Stimulated activated naive CD8-positive, alpha-beta T cell treated with anti-CD3 and anti-CD28 coated beads, Interleukin-15, amount 100 ng/mL, for 72 hours (primary cell): Measurements from ENCODE around the gene SLC22A17.

Source experiments
- ATAC-seq: fragments of 150-1000 bp; cut with Tn5 transposase; 2 replicates; pipeline ENCODE4 v1.10.0; 2021; ENCODE audit warnings: mild to moderate bottlenecking, moderate library complexity
- DNase-seq, 2 donors: peaks; one replicate each; pipeline ENCODE4 v3.0.0; 2021 to 2022
- H3K27ac Mint-ChIP-seq, 2 donors: one replicate each; pipeline ENCODE4 v1.8.0; 2022; ENCODE audit warnings: mild to moderate bottlenecking in 2 of 2, mixed read lengths in 2 of 2, moderate library complexity in 2 of 2
- H3K27me3 Mint-ChIP-seq: one replicate; pipeline ENCODE4 v1.8.0; 2022; ENCODE audit warnings: mixed read lengths
- H3K4me1 Mint-ChIP-seq: one replicate; pipeline ENCODE4 v1.8.0; 2022; ENCODE audit warnings: mild to moderate bottlenecking, mixed read lengths
- H3K4me3 Mint-ChIP-seq, 2 donors: one replicate each; pipeline ENCODE4 v1.8.0; 2022; ENCODE audit warnings: mild to moderate bottlenecking in 2 of 2, mixed read lengths in 2 of 2, moderate library complexity in 1 of 2
- H3K9me3 Mint-ChIP-seq, 2 donors: one replicate each; pipeline ENCODE4 v1.8.0; 2022; ENCODE audit warnings: mixed read lengths in 2 of 2

The SLC22A17 gene

DNA sequence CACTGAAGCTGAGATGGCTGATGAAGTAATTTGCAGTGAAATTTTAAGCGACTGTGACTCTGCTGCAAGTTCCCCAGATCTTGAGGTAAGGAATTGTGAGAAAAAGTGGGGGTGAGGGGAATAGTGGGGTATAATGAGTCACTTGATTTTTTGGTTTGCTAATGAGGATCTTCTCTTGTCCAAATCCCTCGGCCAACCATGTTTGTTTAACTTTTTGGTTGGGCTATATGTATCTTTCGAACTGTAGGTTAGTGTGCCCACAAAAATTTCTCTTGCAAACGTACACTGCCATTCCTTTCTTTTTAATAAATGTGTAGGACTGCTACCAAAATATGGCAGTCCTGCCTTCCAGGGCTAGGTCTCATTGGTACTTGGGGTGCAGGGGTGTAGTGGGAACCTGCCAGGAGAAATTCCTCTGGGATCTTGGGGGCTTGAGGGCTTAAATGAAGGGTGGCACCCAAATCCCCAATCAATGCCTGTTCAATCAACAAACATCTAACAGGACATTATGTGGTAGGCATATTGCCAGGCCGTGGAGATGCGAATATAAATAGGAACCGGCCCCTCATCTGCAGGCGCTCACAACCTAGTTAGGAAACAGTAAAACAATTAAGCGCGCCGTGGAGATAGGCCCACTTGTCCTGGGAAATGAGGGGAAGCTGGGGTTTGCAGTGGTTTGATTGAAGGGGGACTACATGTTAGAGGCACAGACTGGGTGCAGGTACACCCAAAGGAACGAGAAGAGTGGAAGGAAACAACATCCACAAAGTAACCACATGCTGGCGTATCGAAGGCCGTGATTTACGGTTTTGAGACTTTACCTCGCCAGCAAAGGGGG is 32.7 kb downstream of the SLC22A17 start:
- Mint-ChIP-seq H3K4me3 (peak overlapping the region; percentile 89 to 97), H3K4me1 (peaks cover 39% of the 10 kb centered on the region), H3K27ac (peak overlapping the region; percentile 98 to 99), H3K9me3 (no peaks in the 10 kb centered on the region), H3K27me3 (no peaks in the 10 kb centered on the region)
- ATAC-seq (no peak), DNase-seq (no peak)

DNA sequence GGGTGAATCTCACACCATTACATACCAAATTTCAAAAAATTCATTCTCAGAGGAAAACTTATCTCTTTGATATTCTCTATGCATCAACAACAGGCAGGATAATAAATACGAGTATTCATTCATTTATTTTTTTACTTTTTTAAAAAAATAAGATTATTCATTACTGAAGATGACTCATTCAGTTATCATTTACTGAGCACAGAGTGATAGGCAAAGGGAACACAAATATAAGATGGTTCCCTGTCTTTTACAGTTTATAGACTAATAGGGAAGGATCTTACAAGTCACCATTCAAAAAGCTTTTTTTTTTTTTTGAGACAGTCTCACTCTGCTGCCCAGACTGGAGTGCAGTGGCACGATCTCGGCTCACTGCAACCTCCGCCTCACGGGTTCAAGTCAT is 36.4 kb downstream of the SLC22A17 start:
- ATAC-seq (no peak), DNase-seq (no peak)
- H3K4me3 Mint-ChIP-seq = no peak overlapping the region
- no peaks in the 10 kb centered on the region for H3K9me3 Mint-ChIP-seq
- peaks cover 12% of the 10 kb centered on the region for H3K4me1 Mint-ChIP-seq
- no peaks in the 10 kb centered on the region for H3K27me3 Mint-ChIP-seq
- no peak overlapping the region for H3K27ac Mint-ChIP-seq

DNA sequence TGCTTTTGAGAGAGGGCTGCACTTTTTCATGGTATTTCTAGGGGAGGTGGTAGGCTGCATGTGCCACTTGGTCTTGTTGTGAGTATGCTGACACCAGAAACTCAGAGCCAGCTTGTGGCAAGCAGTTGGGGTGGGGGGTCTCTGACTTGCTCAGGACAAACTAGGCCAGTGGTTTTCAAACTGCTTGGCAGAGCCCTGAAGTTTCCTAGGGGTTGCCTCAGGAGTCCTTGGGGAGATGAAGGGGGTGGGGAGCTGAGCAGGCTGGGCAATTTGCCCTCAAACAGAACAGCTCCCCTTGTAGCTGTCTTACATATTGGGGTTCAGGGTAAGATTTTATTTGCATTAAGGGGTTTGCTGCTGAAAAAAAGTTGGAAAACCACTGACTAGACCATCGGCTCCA is 42.1 kb downstream of the SLC22A17 start:
- H3K9me3 Mint-ChIP-seq = no peaks in the 10 kb centered on the region
- H3K4me3 Mint-ChIP-seq = no peak overlapping the region
- DNase-seq (no peak), ATAC-seq (no peak)
- H3K27me3 Mint-ChIP-seq = peaks cover 40% of the 10 kb centered on the region
- peaks cover 17% of the 10 kb centered on the region for H3K4me1 Mint-ChIP-seq
- no peak overlapping the region for H3K27ac Mint-ChIP-seq

DNA sequence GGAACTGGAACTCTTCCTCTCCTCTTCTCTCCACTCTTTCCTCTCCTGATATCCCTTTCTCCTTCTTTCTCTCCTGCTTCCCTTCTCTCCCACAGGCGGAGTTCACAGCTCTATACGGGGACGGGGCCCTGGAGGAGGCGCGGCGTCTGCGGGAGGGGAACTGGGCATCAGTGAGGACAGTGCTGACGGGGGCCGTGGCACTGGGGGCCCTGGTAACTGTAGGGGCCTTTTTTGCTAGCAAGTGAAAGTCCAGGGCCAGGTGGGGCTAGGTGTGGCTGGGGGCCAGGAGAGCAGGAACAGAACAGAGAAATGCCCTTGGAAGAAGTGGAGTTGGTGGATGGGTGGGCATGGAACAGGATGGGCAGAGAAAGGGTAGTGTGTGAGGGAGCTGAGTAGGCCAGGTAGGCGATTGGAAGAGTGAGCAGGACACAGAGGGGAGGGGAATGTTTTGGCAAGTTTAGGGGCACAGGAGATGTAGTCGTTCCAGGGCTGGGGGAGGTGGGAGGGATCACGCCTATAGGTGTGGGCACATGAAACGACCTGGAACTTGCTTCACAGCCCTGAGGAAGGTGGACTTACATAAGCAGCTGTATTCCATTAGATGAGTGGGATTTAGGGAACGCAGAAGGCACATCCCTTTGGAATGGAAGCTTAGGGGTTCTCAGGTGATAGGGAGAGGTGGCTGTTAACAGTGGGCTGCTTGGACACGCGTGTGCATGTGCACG is 43.8 kb downstream of the SLC22A17 start:
- no peak for DNase-seq
- no peaks in the 10 kb centered on the region for H3K9me3 Mint-ChIP-seq
- no peak overlapping the region for H3K4me3 Mint-ChIP-seq
- peaks cover 42% of the 10 kb centered on the region for H3K27me3 Mint-ChIP-seq
- no peak overlapping the region for H3K27ac Mint-ChIP-seq
- H3K4me1 Mint-ChIP-seq = peaks cover 17% of the 10 kb centered on the region
- no peak for ATAC-seq

GRCh38 chr14:23307687-23308644 is 44.7 kb downstream of the SLC22A17 start:
- H3K27me3 Mint-ChIP-seq = peaks cover 42% of the 10 kb centered on the region
- peaks cover 24% of the 10 kb centered on the region for H3K4me1 Mint-ChIP-seq
- DNase-seq (no peak), ATAC-seq (no peak)
- H3K27ac Mint-ChIP-seq = peak overlapping the region; percentile 3 to 61
- no peaks in the 10 kb centered on the region for H3K9me3 Mint-ChIP-seq
- peak overlapping the region; percentile 32 to 67 for H3K4me3 Mint-ChIP-seq

DNA sequence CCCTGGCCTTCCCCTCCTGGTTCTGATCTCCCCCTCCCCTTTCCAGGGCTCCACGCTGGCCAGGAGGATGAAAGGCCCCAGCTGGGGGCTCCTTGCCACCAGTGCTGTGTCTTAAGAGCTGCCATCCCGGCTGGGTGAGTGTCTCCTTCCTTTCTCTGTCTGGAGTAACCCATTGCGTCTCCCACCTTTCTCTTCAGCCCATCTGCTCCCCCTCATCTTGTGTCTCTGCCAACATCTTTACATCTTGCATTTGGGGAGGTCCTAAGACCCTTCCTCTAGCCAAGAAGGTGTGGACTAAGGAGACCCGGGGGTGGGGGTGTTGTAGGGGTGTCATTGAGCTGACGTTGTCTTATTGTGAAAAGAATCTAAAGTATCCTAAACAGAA is 45.5 kb downstream of the SLC22A17 start:
- no peak for ATAC-seq
- peaks cover 42% of the 10 kb centered on the region for H3K27me3 Mint-ChIP-seq
- no peaks in the 10 kb centered on the region for H3K9me3 Mint-ChIP-seq
- H3K4me3 Mint-ChIP-seq = peak overlapping the region; percentile 61 to 67
- DNase-seq = no peak
- H3K4me1 Mint-ChIP-seq = peaks cover 30% of the 10 kb centered on the region
- peak overlapping the region; percentile 22 to 48 for H3K27ac Mint-ChIP-seq

GRCh38 chr14:23306412-23307145 is 46.1 kb downstream of the SLC22A17 start, which contains the start of gene BCL2L2:
TSS of gene BCL2L2 (plus strand) at chr14:23306833. CDS start at chr14:23307768, 935 bp downstream.
- Mint-ChIP-seq H3K4me3 (peak within 1 kb of the TSS; percentile 64 to 67), H3K27me3 (peaks cover 42% of the 10 kb centered on the region), H3K27ac (peak within 1 kb of the TSS; percentile 22 to 61), H3K9me3 (no peaks in the 10 kb centered on the region), H3K4me1 (peaks cover 30% of the 10 kb centered on the region)
- ATAC-seq (no peak), DNase-seq (no peak)

- peak; percentile 84 to 91 for DNase-seq
- Mint-ChIP-seq H3K4me3 (peak within 1 kb of the TSS; percentile 97 to 98), H3K9me3 (no peaks in the 10 kb centered on the region), H3K27me3 (peaks cover 21% of the 10 kb centered on the region), H3K27ac (peak within 1 kb of the TSS; percentile 99), H3K4me1 (peaks cover 49% of the 10 kb centered on the region)
- peak; percentile 57 for ATAC-seq
Observed at GRCh38 chr14:23302290-23303225, 50.1 kb downstream of the SLC22A17 start, which contains the start of gene PPP1R3E. TSS of gene PPP1R3E (minus strand) at chr14:23302859. CDS start at chr14:23302576, 283 bp downstream.

DNA sequence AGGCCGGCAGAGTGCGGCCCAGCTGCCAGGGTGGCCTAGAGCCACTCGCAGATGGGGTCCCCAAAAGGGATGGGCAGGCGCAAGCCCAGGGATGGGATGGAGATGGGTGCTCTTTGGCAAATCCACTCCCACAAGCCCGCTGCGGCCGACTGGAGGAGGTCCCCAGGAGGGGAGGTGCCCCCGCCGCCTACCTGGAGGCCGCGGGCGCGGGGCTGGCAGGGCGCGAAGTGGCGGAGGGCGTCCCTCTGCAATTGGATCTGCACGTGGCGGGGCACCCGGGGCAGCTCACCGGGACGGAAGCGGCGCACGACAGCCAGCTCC is 50.8 kb downstream of the SLC22A17 start:
- no peak for DNase-seq
- H3K4me1 Mint-ChIP-seq = peaks cover 47% of the 10 kb centered on the region

DNA sequence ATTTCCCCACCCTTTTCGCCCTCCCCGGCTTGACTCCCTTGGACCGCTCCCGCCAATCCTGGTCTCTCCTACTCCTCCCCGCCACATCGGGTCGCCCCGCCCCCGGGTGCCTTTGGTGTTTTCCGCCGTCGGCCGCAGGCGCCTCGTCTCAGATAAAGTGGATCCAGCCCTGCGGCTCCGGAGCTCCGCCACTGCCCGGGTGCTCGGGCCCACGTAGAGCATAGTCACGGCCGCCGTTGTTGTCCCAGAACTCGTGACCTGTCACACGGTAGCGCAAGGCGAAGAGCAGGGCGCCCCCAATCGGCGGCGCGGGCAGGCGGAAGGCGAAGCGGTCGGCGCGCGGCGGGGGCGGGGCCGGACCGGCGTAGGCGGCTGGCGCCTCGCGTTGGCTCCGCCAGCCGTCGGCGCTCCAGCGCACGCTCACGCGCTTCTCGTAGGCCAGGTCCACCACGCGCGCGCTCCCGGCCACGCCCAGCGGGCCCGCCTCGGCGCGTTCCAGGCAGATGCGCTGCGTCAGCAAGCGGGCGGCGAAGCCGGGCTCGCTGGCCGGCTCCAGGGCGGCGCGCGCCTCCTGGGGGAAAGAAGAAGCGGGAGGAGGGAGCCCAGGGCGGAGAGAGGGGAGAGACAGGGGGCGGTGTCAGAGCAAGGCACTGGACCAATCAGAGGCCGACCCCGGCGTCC is 51.3 kb downstream of the SLC22A17 start:
- Mint-ChIP-seq H3K4me3 (peak overlapping the region; percentile 98), H3K27me3 (peaks cover 11% of the 10 kb centered on the region), H3K27ac (peak overlapping the region; percentile 99), H3K4me1 (peaks cover 45% of the 10 kb centered on the region), H3K9me3 (no peaks in the 10 kb centered on the region)
- peak; percentile 89 for ATAC-seq
- peak; percentile 99 to 100 for DNase-seq

More for the DNA sequence above, 50.8 kb downstream of the SLC22A17 start:
- peak overlapping the region; percentile 99 for H3K27ac Mint-ChIP-seq
- H3K4me3 Mint-ChIP-seq = peak overlapping the region; percentile 97 to 98
- H3K9me3 Mint-ChIP-seq = no peaks in the 10 kb centered on the region
- peaks cover 14% of the 10 kb centered on the region for H3K27me3 Mint-ChIP-seq
- ATAC-seq = peak; percentile 51

GRCh38 chr14:23300687-23301223 is 51.9 kb downstream of the SLC22A17 start:
- H3K27me3 Mint-ChIP-seq = peaks cover 4% of the 10 kb centered on the region

GRCh38 chr14:23299986-23300686 is 52.6 kb downstream of the SLC22A17 start:
- Mint-ChIP-seq H3K9me3 (no peaks in the 10 kb centered on the region), H3K27ac (peak overlapping the region; percentile 97 to 99), H3K4me1 (peaks cover 52% of the 10 kb centered on the region), H3K27me3 (no peaks in the 10 kb centered on the region), H3K4me3 (peak overlapping the region; percentile 95 to 98)
- no peak for DNase-seq
- no peak for ATAC-seq

More at GRCh38 chr14:23300687-23301223, 51.9 kb downstream of the SLC22A17 start:
- ATAC-seq (no peak), DNase-seq (peak in 1 of 2 donors; percentile 21)
- H3K27ac Mint-ChIP-seq = peak overlapping the region; percentile 97 to 99
- H3K4me1 Mint-ChIP-seq = peaks cover 45% of the 10 kb centered on the region
- H3K4me3 Mint-ChIP-seq = peak overlapping the region; percentile 95 to 98
- no peaks in the 10 kb centered on the region for H3K9me3 Mint-ChIP-seq
